ENCODE results near the gene NIPA2. TPM values are rescaled to one million over a fixed set of nuclear protein-coding genes. Genes with fewer than 3 reads are reported as not detected.

Gene NIPA2
- total RNA-seq, 1 donor from 2014 or later, result 52.6 TPM

DNA sequence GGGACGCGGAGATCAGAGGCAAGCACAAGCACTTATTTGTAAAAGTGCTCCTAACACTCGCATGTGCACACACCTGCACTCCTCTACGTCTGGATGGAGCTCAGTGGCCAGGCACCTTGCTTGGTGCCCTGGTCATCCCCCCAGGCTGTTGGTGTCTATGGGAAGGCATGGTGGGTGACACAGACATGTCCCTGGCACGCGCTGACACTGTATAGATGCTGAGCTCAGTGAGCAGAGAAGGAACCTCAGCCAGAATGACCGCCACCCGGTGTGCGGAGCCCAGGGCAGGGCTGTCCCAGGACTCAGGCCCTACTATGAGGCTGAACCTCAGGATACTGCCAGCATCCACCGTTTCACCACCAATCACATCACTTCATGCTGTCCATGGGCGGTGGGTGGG lies 64.5 kb downstream of the NIPA2 start:
- no peak for DNase-seq (ENCODE audit: low spot score)

- no peak for DNase-seq (ENCODE audit: low spot score)
These were observed 65.0 kb downstream of the NIPA2 start for GRCh38 chr15:22903427-22903826.

DNA sequence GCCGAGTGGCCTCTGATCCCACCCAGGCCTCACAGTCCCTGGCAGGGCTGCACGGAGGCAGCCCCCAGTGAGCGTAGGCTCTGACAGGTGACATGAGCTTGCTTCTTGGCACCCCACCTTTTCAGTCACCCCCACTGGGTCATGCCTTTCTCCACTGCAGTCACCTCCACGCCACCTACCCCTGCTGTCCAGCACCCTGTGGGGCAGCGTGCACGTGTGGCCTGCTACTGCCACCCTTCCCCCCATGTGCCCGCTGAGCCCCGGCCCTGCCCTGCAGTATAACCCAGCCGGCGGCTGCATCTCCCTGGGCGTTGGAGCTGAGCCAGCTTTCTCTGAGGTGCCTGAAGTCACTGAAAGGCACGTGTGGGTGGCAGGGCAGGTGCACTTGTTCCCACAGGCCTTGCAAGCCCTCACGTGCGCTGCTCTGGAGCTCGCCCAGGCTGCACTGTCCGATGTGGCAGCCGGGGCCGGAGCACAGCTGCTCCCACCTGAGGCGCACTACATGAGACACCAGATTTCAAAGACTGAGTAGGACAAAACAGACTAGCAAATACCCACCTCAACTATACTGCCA lies 65.6 kb downstream of the NIPA2 start:
- no peak for DNase-seq (ENCODE audit: low spot score)

- DNase-seq (ENCODE audit: low spot score), result no peak
These were observed 66.3 kb downstream of the NIPA2 start for GRCh38 chr15:22904736-22905135.

GRCh38 chr15:22907161-22907950 lies 68.9 kb downstream of the NIPA2 start:
- no peak for DNase-seq (ENCODE audit: low spot score)

DNA sequence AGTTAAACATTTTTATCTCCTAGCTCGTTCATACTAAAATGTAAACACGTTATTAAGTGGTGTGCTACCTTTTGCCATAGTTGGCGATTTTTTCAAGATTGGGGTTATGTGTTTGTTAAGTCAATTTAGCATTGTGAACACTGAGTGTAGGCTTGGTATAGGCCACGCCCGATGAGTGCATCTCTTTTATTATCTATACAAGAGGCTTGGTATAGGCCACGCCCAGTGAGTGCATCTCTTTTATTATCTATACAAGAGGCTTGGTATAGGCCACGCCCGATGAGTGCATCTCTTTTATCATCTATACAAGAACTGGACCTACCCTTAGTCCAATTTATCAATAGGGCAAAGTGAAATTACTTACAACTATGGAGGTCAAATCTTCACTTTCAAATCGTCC lies 70.4 kb downstream of the NIPA2 start:
- DNase-seq (ENCODE audit: low spot score), result no peak

GRCh38 chr15:22911306-22911705 lies 72.8 kb downstream of the NIPA2 start:
- no peak for DNase-seq (ENCODE audit: low spot score)

GRCh38 chr15:22912256-22912655 lies 73.8 kb downstream of the NIPA2 start:
- DNase-seq (ENCODE audit: low spot score), result no peak

- DNase-seq (ENCODE audit: low spot score), result no peak
These were observed 75.3 kb downstream of the NIPA2 start for GRCh38 chr15:22913646-22914380.

GRCh38 chr15:22915866-22916515 lies 77.5 kb downstream of the NIPA2 start:
- DNase-seq (ENCODE audit: low spot score), result no peak

GRCh38 chr15:22916606-22917350 lies 78.3 kb downstream of the NIPA2 start:
- DNase-seq (ENCODE audit: low spot score), result no peak

- DNase-seq (ENCODE audit: low spot score), result no peak
These were observed 79.1 kb downstream of the NIPA2 start for GRCh38 chr15:22917556-22917955.

Other genes starting within 250 kb of the NIPA2 start
- gene NIPA1, start 52.0 kb upstream of the NIPA2 start, total RNA-seq, result 44.9 TPM
- 127 TPM for gene CYFIP1, start 141.7 kb downstream of the NIPA2 start, total RNA-seq
- gene TUBGCP5, start 200.9 kb downstream of the NIPA2 start, total RNA-seq, result 10.2 TPM